ENCODE results near the gene IGF2.
A peak's percentile ranks its signal among the peaks of the same experiment; 100 is the strongest.

Gene IGF2

GRCh38 chr11:2139123-2139521 lies at the start of gene IGF2:
Gene IGF2, minus strand, starts transcription at chr11:2139389. Its CDS starts 3,866 bp downstream, at chr11:2135523.
- no peak for DNase-seq

GRCh38 chr11:2188745-2189144 lies 49.6 kb upstream of the IGF2 start:
- DNase-seq = no peak

- DNase-seq = no peak
Measured at GRCh38 chr11:2187280-2187707, 48.1 kb upstream of the IGF2 start.

- DNase-seq = peak; percentile 14
Measured at GRCh38 chr11:2186669-2187279, 47.6 kb upstream of the IGF2 start.

GRCh38 chr11:2185324-2186085 lies 46.3 kb upstream of the IGF2 start:
- no peak for DNase-seq

- no peak for DNase-seq
Measured at GRCh38 chr11:2182692-2183474, 43.7 kb upstream of the IGF2 start.

GRCh38 chr11:2182075-2182474 lies 42.9 kb upstream of the IGF2 start:
- DNase-seq = no peak

- DNase-seq = no peak
Measured at GRCh38 chr11:2180789-2181370, 41.7 kb upstream of the IGF2 start.

- no peak for DNase-seq
Measured at GRCh38 chr11:2180347-2180746, 41.2 kb upstream of the IGF2 start.

- no peak for DNase-seq
Measured at GRCh38 chr11:2179516-2179915, 40.3 kb upstream of the IGF2 start.

- DNase-seq = peak; percentile 82
Measured at GRCh38 chr11:2178906-2179494, 39.8 kb upstream of the IGF2 start.

- DNase-seq = peak; percentile 11
Measured at GRCh38 chr11:2178055-2178773, 39.0 kb upstream of the IGF2 start.

- DNase-seq = no peak
Measured at GRCh38 chr11:2177076-2177475, 37.9 kb upstream of the IGF2 start.

- DNase-seq = no peak
Measured at GRCh38 chr11:2176389-2176900, 37.3 kb upstream of the IGF2 start.

GRCh38 chr11:2175659-2176058 lies 36.5 kb upstream of the IGF2 start:
- peak; percentile 84 for DNase-seq

- no peak for DNase-seq
Measured at GRCh38 chr11:2174361-2174760, 35.2 kb upstream of the IGF2 start.

- no peak for DNase-seq
Measured at GRCh38 chr11:2173761-2174160, 34.6 kb upstream of the IGF2 start.

GRCh38 chr11:2173150-2173693 lies 34.0 kb upstream of the IGF2 start:
- DNase-seq = no peak

- no peak for DNase-seq
Measured at GRCh38 chr11:2172676-2173075, 33.5 kb upstream of the IGF2 start.

GRCh38 chr11:2171591-2172003 lies 32.4 kb upstream of the IGF2 start, which contains the start of gene TH:
Gene TH, minus strand, starts transcription at chr11:2171815. Its CDS starts 29 bp downstream, at chr11:2171786.
- DNase-seq = no peak
